Measurements from ENCODE around the gene SLC25A47.

GRCh38 chr14:100286484-100287191 is 36.5 kb upstream of the SLC25A47 start:
- TF ChIP-seq CTCF (IDR thresholded peaks at IDR 0.05) (no peak), POLR2A (IDR thresholded peaks at IDR 0.05) (no peak), POLR2AphosphoS5 (IDR thresholded peaks at IDR 0.05) (no peak)

Data from breast epithelium (tissue), 3 donors.